ELF-1 (cell line): ENCODE measurements around the gene GNAT1.
"Not testable (repeated sequence)": the region's sequence is repeated elsewhere in the genome, so short reads cannot be mapped to it uniquely, and the experiment has no call there.

Experiments
- DNase-seq: peaks from one replicate; pipeline ENCODE4 v3.0.0-alpha.2; 2016; ENCODE audit warnings: low read depth, low spot score

Gene GNAT1

GRCh38 chr3:50220109-50220508 lies 28.7 kb downstream of the GNAT1 start:
- no peak for DNase-seq

DNA sequence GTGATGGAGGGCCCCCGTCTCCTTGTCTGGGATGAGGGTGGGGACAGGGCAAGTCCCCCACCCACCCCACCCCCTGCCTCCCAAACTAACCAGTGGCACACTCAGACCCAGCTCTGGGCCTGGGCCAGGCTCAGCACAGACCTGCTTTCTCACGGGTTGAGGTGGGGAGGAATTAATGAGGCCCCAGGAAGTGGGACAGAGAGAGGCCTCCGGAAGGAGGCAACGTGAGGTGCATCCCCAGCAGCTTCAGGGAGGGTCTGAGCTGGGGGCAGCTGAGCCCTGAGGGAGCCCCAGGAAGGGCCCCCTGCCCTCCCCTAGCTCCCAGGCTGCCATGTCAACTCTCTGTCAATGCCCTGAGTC lies 29.6 kb downstream of the GNAT1 start:
- DNase-seq, result no peak

- no peak for DNase-seq
Measured at GRCh38 chr3:50221411-50222168, 30.2 kb downstream of the GNAT1 start.

DNA sequence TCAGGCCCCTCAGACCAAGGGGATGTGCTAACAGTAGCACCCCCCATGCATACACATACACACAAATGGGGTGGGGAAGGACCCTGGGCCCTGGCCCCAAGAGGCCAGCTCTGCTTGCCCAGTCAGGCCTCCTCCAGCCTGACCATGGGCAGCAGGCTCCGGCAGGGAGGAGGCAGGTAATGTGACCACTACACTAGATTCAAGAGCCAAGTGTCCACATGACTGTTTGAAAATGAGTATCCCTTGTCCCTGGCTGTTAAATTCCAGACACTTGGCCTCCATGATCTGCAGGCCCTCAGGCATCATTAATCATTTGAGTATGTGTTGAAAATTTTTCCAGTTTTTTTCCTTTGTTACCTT lies 30.7 kb downstream of the GNAT1 start:
- no peak for DNase-seq

DNA sequence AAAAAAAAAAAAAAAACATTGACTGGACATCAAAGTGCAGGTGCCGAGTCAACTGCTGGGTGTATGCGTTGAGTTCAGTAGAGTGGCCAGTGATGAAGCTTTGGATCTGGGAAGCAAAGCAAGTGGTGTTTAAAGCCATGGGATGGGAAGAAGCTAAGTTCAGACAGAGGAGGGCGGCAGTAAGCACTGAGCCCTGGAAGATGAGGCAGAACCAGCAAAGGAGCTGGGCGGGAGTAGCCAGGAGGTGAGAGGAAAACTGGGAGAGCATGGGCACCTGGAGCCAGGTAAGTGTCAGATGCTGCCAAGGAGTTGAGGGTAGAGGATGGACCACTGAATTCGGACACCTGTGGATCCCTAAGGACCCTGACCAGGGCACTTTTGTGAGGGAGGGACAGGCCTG lies 33.2 kb downstream of the GNAT1 start:
- DNase-seq, result no peak

DNA sequence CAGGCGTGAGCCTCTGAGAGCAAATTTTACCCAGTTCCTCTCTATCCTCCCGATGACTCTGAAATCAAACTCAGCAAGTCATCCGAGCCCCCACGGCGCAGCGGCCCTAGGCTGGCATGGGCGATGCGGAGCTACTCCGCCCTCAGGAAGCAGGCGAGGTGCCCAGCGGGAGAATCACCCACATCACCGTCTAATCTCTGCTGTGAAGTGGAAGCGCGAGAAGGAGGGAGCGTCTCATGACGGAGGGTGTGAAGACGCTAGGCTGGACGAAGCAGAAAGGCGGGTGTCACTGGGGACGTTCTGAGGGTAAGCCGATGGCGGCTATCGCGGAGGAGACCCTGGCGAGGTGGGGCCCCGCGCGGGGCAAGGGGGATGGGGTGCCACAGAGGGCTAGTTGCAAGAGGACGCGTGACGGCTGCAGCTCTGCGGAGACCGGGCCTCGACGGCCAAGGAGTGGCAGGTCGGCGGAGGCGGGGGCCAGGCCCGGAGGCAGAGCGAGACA lies 35.5 kb downstream of the GNAT1 start:
- DNase-seq, result no peak

GRCh38 chr3:50227390-50228183 lies 36.2 kb downstream of the GNAT1 start:
- DNase-seq, result peak; percentile 91

- DNase-seq, result not testable (repeated sequence)
Measured at GRCh38 chr3:50228184-50228763, 36.9 kb downstream of the GNAT1 start.

GRCh38 chr3:50229490-50229889 lies 38.1 kb downstream of the GNAT1 start:
- no peak for DNase-seq

DNA sequence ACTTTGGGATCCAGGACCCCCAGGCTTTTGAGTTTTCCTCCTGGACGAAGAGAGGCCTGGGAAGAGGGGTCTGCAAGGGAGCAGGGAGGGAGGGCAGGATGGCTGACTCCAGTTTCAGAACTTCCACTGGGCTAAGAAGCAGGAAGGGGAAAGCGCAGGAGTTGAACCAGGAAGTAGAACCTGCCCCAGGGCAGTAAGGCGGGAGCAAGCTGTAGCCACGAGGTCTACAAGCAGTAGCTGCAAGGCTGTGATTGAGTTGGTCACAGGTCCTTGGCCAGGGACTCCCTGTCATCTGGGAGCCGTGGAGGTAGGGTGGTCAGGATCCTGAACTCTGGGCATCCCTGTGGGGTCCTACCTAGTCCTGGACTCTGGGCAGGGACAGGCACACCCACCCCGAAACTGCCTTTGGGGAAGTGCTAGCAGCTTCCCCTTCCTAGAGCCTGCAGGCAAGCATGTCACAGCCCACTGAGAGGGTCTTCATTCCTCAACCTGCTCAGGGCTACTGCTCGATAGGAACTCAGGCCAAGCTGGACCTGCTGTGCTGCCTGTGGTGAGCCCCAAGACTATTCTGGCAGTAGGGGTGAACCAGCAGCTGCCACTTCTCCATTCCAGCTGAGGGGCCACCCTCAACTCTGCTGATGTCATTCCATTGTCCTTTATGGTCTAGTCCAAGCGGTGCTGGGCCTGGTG lies 38.8 kb downstream of the GNAT1 start:
- no peak for DNase-seq

- no peak for DNase-seq
Measured at GRCh38 chr3:50230794-50231125, 39.4 kb downstream of the GNAT1 start.

DNA sequence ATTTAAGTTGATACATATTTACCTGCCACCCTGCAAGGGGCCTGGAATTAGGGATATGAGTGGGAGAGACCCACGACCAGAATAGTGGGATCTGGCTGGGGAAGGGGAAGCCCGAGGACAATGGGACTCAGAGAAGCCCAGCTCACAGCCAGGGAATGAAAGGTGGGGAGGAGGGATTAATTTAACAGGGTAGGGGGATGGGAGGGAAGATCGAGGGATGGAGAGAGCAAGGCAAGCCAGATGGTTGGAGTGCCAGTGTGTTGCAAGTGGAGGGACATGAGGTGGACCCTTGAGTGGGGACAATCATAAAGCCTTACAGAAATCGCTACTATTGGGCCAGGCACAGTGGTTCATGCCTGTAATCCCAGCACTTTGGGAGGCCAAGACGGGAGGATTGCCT lies 40.2 kb downstream of the GNAT1 start:
- DNase-seq, result no peak

DNA sequence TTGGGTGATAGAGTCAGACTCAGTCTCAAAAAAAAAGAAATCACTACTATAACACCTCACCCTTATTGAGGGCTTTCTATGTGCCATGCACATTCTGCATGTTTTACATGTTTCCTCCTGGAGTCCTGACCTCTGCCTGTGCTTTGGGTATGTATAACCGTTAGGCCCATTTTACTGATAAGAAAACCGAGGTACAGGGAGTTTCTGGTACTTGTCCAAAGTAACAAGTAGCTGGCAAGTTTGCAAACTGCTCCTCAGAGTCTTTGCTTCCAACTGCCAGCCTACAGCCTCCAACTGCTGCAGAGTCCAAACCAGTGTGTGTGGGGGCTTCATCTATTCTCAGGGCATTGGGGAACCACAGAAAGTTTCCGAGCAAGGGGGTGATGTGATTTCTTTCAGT lies 40.9 kb downstream of the GNAT1 start:
- no peak for DNase-seq

- no peak for DNase-seq
Measured at GRCh38 chr3:50233176-50233575, 41.8 kb downstream of the GNAT1 start.

DNA sequence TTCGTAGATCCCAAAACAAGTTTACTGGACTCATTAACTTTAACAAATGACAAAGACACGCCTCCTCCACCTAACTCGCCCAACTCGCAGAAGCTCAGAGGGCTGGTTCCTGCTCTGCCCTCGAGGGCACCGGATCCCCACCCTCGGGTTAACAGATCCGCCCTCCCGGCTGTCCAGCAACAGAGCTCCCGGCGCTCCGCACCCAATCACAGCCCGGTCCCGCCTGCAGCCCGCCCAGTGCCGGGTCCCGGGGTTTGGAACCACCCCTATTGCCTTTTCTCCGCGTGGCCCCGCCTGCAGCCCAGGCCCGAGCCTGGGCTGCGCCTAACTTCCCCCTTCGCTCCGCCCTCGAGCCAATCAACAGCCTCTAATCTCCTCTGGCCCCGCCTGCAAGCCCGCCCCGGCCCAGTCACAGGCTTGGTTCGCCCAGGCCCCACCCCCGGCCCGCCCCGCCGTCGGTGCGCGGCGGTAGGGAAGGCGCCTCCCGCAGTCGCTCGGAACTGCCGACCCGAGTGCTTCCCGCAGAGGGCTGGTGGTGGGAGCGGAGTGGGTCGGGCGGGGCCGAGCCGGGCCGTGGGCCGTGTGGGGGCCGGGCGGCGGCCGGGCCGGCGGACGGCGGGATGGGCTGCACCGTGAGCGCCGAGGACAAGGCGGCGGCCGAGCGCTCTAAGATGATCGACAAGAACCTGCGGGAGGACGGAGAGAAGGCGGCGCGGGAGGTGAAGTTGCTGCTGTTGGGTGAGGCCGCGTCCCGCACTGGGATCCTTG lies 44.5 kb downstream of the GNAT1 start, which contains the start of gene GNAI2:
GNAI2 (plus strand) TSS at position 489 of the 768 bp plus-strand sequence; CDS start at position 621, 132 bp downstream.
- peak; percentile 100 for DNase-seq

GRCh38 chr3:50236484-50237132 lies 45.2 kb downstream of the GNAT1 start:
- DNase-seq, result no peak

DNA sequence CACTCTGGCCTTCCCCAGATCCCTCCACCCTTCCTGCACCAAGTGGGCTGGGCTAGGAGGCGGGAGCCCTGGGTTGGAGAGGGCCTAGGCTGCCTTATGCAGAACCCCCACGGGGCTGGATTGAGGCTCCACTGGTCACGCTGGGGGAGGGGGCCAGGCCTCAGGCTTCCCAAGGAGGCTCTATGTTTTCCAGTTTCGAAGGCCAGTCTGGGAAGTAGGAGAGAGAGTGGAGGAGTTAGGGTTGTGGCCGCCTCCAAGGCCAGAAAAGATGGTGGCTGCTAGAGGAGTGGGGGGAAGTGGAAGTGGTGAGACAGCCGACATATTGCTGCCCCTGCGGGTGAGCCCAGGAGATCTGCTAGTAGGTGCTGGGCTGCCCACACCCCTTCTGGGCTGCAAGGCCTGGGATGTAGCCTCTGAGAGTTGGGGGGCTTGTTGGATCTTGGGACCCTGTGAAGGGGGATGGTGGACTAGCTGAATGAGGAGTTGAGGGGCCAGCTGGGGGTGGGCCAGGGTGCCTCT lies 45.8 kb downstream of the GNAT1 start:
- DNase-seq, result peak; percentile 60

- peak; percentile 90 for DNase-seq
Measured at GRCh38 chr3:50237754-50238548, 46.5 kb downstream of the GNAT1 start.

- no peak for DNase-seq
Measured at GRCh38 chr3:50238549-50239026, 47.2 kb downstream of the GNAT1 start.

DNA sequence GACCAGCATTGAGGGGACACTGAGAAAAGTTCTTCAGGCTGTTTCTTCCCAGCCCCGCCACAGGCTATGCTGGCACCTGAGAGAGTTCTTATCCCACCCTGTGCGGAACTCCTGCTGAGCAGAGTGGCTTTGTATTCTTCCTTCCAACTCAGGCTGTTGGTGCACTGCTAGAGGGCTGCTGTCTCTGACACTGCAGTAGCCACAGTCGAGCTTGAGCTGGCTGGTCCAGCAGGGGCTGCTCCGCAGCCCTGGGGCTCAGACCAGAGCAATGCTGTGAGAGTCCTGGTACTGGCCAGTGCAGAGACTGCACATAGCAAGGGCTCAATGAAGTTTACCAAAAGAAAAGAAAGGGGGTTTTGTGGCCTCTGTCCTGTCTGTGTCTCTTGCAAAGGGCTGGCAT lies 48.2 kb downstream of the GNAT1 start:
- DNase-seq, result peak; percentile 45
